WTC11 (cell line): ENCODE results near the gene WWOX.

Experiments
- AFF4 ChIP-seq: sonication (generic); formaldehyde crosslinking; IDR thresholded peaks from 2 replicates; pipeline ENCODE4 v1.8.1; 2023; ENCODE audit warnings: mild to moderate bottlenecking, missing genetic modification reagents, borderline replicate concordance
- ARID4B ChIP-seq: sonication (generic); formaldehyde crosslinking; IDR thresholded peaks from 2 replicates; pipeline ENCODE4 v1.8.0; 2023; ENCODE audit warnings: missing genetic modification reagents, mild to moderate bottlenecking, borderline replicate concordance
- CTCF ChIP-seq: fragments of 200-600 bp; IDR thresholded peaks from 2 replicates; pipeline ENCODE4 v1.8.0; 2022; ENCODE audit warnings: antibody characterized with exemption
- E2F4 ChIP-seq: sonication (generic); formaldehyde crosslinking; IDR thresholded peaks from 2 replicates; pipeline ENCODE4 v1.8.1; 2022; ENCODE audit warnings: low read depth, mild to moderate bottlenecking, moderate library complexity, missing genetic modification reagents, borderline replicate concordance
- NFE2L1 ChIP-seq: sonication (generic); formaldehyde crosslinking; IDR thresholded peaks from 2 replicates; pipeline ENCODE4 v1.8.1; 2023; ENCODE audit warnings: missing genetic modification reagents
- PRDM15 ChIP-seq: sonication (generic); formaldehyde crosslinking; IDR thresholded peaks from 2 replicates; pipeline ENCODE4 v1.8.0; 2022; ENCODE audit warnings: missing genetic modification reagents
- TEAD1 ChIP-seq: sonication (generic); formaldehyde crosslinking; IDR thresholded peaks from 2 replicates; pipeline ENCODE4 v1.8.0; 2022; ENCODE audit warnings: mild to moderate bottlenecking, missing genetic modification reagents

- TF ChIP-seq ARID4B (CRISPR knock-in tag) (no peak), CTCF (no peak), PRDM15 (CRISPR knock-in tag) (no peak), E2F4 (no peak), NFE2L1 (no peak), AFF4 (CRISPR knock-in tag) (no peak), TEAD1 (CRISPR knock-in tag) (no peak)
Measured at GRCh38 chr16:78669994-78670393, 570.5 kb downstream of the WWOX start.
